Fibroblast of lung (primary cell): Measurements from ENCODE around the gene RAB20. TPM values are rescaled to one million over a fixed set of nuclear protein-coding genes. Genes with fewer than 3 reads are reported as not detected.

ENCODE experiments used
- DNase-seq, 2 donors: peaks; one replicate each; pipeline versions ENCODE4 v3.0.0 to v3.0.0-alpha.2; 2010; ENCODE audit warnings: low read depth in 2 of 2
- H2AFZ ChIP-seq: 2 replicates; pipeline ENCODE4 v1.5.1; 2012; ENCODE audit warnings: low read length, control low read depth, inconsistent platforms
- H3K27ac ChIP-seq: 2 replicates; pipeline ENCODE4 v1.5.1; 2011; ENCODE audit warnings: low read length, control low read depth; ENCODE audit not compliant: insufficient read depth
- H3K27me3 ChIP-seq: 2 replicates; pipeline ENCODE4 v1.5.1; 2011; ENCODE audit warnings: mild to moderate bottlenecking, low read length; ENCODE audit not compliant: control insufficient read depth, insufficient read depth
- H3K36me3 ChIP-seq: 2 replicates; pipeline ENCODE4 v1.5.1; 2011; ENCODE audit warnings: low read length; ENCODE audit not compliant: control insufficient read depth, insufficient read depth
- H3K4me1 ChIP-seq: 2 replicates; pipeline ENCODE4 v1.5.1; 2011; ENCODE audit warnings: low read length; ENCODE audit not compliant: control insufficient read depth, insufficient read depth; ENCODE audit errors: extremely low read depth
- H3K4me2 ChIP-seq: 2 replicates; pipeline ENCODE4 v1.5.1; 2011; ENCODE audit warnings: low read length, control low read depth; ENCODE audit not compliant: insufficient read depth; ENCODE audit errors: extremely low read depth
- H3K4me3 ChIP-seq, 4 experiments: fragments of 200-600 bp in 1 of 4; sonication (generic) in 1 of 4; replicated peaks in 1 of 4; 2 replicates each; pipeline ENCODE4 v1.5.1; 2011 to 2016; ENCODE audit warnings: low read length in 4 of 4, low read depth in 3 of 4, mild to moderate bottlenecking in 3 of 4, control low read depth in 2 of 4, inconsistent platforms in 1 of 4, mixed read lengths in 1 of 4; ENCODE audit not compliant: insufficient read depth in 1 of 4; ENCODE audit errors: control extremely low read depth in 1 of 4
- H3K79me2 ChIP-seq: 2 replicates; pipeline ENCODE4 v1.5.1; 2012; ENCODE audit warnings: mild to moderate bottlenecking, low read length, inconsistent platforms; ENCODE audit not compliant: control insufficient read depth, insufficient read depth
- H3K9ac ChIP-seq: 2 replicates; pipeline ENCODE4 v1.5.1; 2011; ENCODE audit warnings: mild to moderate bottlenecking, low read length, control low read depth; ENCODE audit not compliant: insufficient read depth
- H3K9me3 ChIP-seq: 2 replicates; pipeline ENCODE4 v1.5.1; 2012; ENCODE audit warnings: low read depth, low read length; ENCODE audit not compliant: control insufficient read depth, insufficient read depth
- H4K20me1 ChIP-seq: 2 replicates; pipeline ENCODE4 v1.5.1; 2011; ENCODE audit warnings: low read length; ENCODE audit not compliant: control insufficient read depth, insufficient read depth; ENCODE audit errors: extremely low read depth
- CTCF ChIP-seq, 2 donors: IDR thresholded peaks in 1 of 2; conservative IDR thresholded peaks in 1 of 2; 1 replicate in 1 of 2; 2 replicates in 1 of 2; pipeline ENCODE4 v1.5.1; 2011 to 2012; ENCODE audit warnings: low read length in 2 of 2, control low read depth in 1 of 2, inconsistent platforms in 1 of 2, low read depth in 1 of 2, mild to moderate bottlenecking in 1 of 2
- EZH2 ChIP-seq: IDR thresholded peaks from 2 replicates; pipeline ENCODE4 v1.5.1; 2012; ENCODE audit warnings: low read length, control low read depth, mild to moderate bottlenecking; ENCODE audit errors: missing control alignments
- polyA plus RNA-seq, 2 donors: library from polyadenylated mRNA; depleted of rRNA in 1 of 2; stranded (reverse) in 1 of 2; unstranded in 1 of 2; fragments of >200 nt; gene quantifications; 2 replicates each; pipeline ENCODE4 v1.2.1, GENCODE V29; 2011 to 2012; ENCODE audit warnings: missing spikeins in 1 of 2
- total RNA-seq: library from RNA; depleted of rRNA; stranded (reverse); fragments of >200 nt; gene quantifications from 2 replicates; pipeline ENCODE4 v1.2.1, GENCODE V29; 2014

Gene RAB20
- total and polyA plus RNA-seq, 2 donors (not counting 1 experiment from before 2014, with no cell fraction given): 3.5 to 4.3 TPM

GRCh38 chr13:110495376-110495775 lies 66.1 kb downstream of the RAB20 start:
- Histone ChIP-seq H3K4me1 (no peaks in the 10 kb centered on the region), H3K4me2 (no peak overlapping the region), H3K27me3 (no peaks in the 10 kb centered on the region), H3K79me2 (no peaks in the 10 kb centered on the region), H3K9me3 (no peaks in the 10 kb centered on the region), H4K20me1 (no peaks in the 10 kb centered on the region), H2AFZ (no peak overlapping the region), H3K27ac (no peak overlapping the region), H3K9ac (no peak overlapping the region), H3K4me3 (no peak overlapping the region), H3K36me3 (peaks cover 15% of the 10 kb centered on the region)
- TF ChIP-seq CTCF (conservative IDR thresholded peaks at IDR 0.05 in 1 of 2, IDR thresholded peaks at IDR 0.05 in 1 of 2; ENCODE audit: low read depth in 1 of 2, low read length in 2 of 2) (no peak), EZH2 (no peak)
- DNase-seq: no peak

- Histone ChIP-seq H2AFZ (no peak overlapping the region), H3K9ac (no peak overlapping the region), H4K20me1 (no peaks in the 10 kb centered on the region), H3K4me1 (no peaks in the 10 kb centered on the region), H3K79me2 (no peaks in the 10 kb centered on the region), H3K4me3 (no peak overlapping the region), H3K4me2 (no peak overlapping the region), H3K9me3 (no peaks in the 10 kb centered on the region), H3K36me3 (peaks cover 15% of the 10 kb centered on the region), H3K27me3 (no peaks in the 10 kb centered on the region), H3K27ac (no peak overlapping the region)
- no peak for DNase-seq
- no peak for TF ChIP-seq CTCF (conservative IDR thresholded peaks at IDR 0.05 in 1 of 2, IDR thresholded peaks at IDR 0.05 in 1 of 2; ENCODE audit: low read depth in 1 of 2, low read length in 2 of 2)
- no peak for TF ChIP-seq EZH2
Measured at GRCh38 chr13:110493613-110494012, 67.9 kb downstream of the RAB20 start.

GRCh38 chr13:110492679-110493593 lies 68.6 kb downstream of the RAB20 start:
- Histone ChIP-seq H3K9ac (no peak overlapping the region), H3K4me2 (no peak overlapping the region), H3K27ac (no peak overlapping the region), H3K9me3 (no peaks in the 10 kb centered on the region), H3K27me3 (no peaks in the 10 kb centered on the region), H3K4me1 (no peaks in the 10 kb centered on the region), H4K20me1 (no peaks in the 10 kb centered on the region), H3K4me3 (no peak overlapping the region), H3K36me3 (peaks cover 14% of the 10 kb centered on the region), H2AFZ (no peak overlapping the region), H3K79me2 (no peaks in the 10 kb centered on the region)
- TF ChIP-seq CTCF (conservative IDR thresholded peaks at IDR 0.05 in 1 of 2, IDR thresholded peaks at IDR 0.05 in 1 of 2; ENCODE audit: low read depth in 1 of 2, low read length in 2 of 2): no peak
- no peak for TF ChIP-seq EZH2
- DNase-seq: no peak
